ENCODE data around the gene ANKRD18A.

GRCh38 chr9:38644601-38645000 lies 24.2 kb upstream of the ANKRD18A start:
- TF ChIP-seq ZNF274 (IDR thresholded peaks at IDR 0.05; ENCODE audit: low read depth, low read length) = no peak
- TF ChIP-seq YY1 (IDR thresholded peaks at IDR 0.05; ENCODE audit: insufficient read depth, insufficient read length) = no peak
- no peak for TF ChIP-seq SUZ12 (IDR thresholded peaks at IDR 0.05; ENCODE audit: extremely low read depth, insufficient read depth, insufficient read length)

All from NT2/D1 (cell line).